CD4-positive, alpha-beta T cell treated with Interleukin-6 at 100 ng/mL for 8 hours (primary cell): ENCODE measurements around the gene CDKAL1.
"Not testable (repeated sequence)": the region's sequence is repeated elsewhere in the genome, so short reads cannot be mapped to it uniquely, and the experiment has no call there.

Source experiments
- DNase-seq: peaks from one replicate; pipeline ENCODE4 v3.0.0-alpha.2; 2020; ENCODE audit warnings: mixed read lengths, low spot score

CDKAL1 gene

GRCh38 chr6:21026576-21027273 is 492.5 kb downstream of the CDKAL1 start:
- no peak for DNase-seq

- DNase-seq, result no peak
Measured at GRCh38 chr6:21027507-21027906, 493.2 kb downstream of the CDKAL1 start.

- no peak for DNase-seq
Measured at GRCh38 chr6:21031182-21031581, 496.9 kb downstream of the CDKAL1 start.

GRCh38 chr6:21033084-21033483 is 498.8 kb downstream of the CDKAL1 start:
- DNase-seq, result no peak

GRCh38 chr6:21033575-21034026 is 499.3 kb downstream of the CDKAL1 start:
- DNase-seq, result no peak

GRCh38 chr6:21034345-21034744 is 500.1 kb downstream of the CDKAL1 start:
- DNase-seq, result no peak

- no peak for DNase-seq
Measured at GRCh38 chr6:21037453-21037852, 503.2 kb downstream of the CDKAL1 start.

- DNase-seq, result no peak
Measured at GRCh38 chr6:21039926-21040325, 505.7 kb downstream of the CDKAL1 start.

GRCh38 chr6:21045135-21045700 is 511.0 kb downstream of the CDKAL1 start:
- DNase-seq, result no peak

- DNase-seq, result no peak
Measured at GRCh38 chr6:21046276-21046675, 512.0 kb downstream of the CDKAL1 start.

GRCh38 chr6:21048047-21048446 is 513.8 kb downstream of the CDKAL1 start:
- no peak for DNase-seq

- DNase-seq, result no peak
Measured at GRCh38 chr6:21049148-21049547, 514.9 kb downstream of the CDKAL1 start.

- DNase-seq, result no peak
Measured at GRCh38 chr6:21049572-21049971, 515.3 kb downstream of the CDKAL1 start.

GRCh38 chr6:21050935-21051334 is 516.7 kb downstream of the CDKAL1 start:
- no peak for DNase-seq

- no peak for DNase-seq
Measured at GRCh38 chr6:21051777-21052176, 517.5 kb downstream of the CDKAL1 start.

- DNase-seq, result no peak
Measured at GRCh38 chr6:21053612-21054011, 519.4 kb downstream of the CDKAL1 start.

- DNase-seq, result not testable (repeated sequence)
Measured at GRCh38 chr6:21055480-21055879, 521.2 kb downstream of the CDKAL1 start.

GRCh38 chr6:21061892-21062291 is 527.6 kb downstream of the CDKAL1 start:
- no peak for DNase-seq

GRCh38 chr6:21064756-21065340 is 530.6 kb downstream of the CDKAL1 start:
- DNase-seq, result no peak

GRCh38 chr6:21067521-21067920 is 533.3 kb downstream of the CDKAL1 start:
- DNase-seq, result no peak

- DNase-seq, result no peak
Measured at GRCh38 chr6:21070620-21071019, 536.4 kb downstream of the CDKAL1 start.

GRCh38 chr6:21071780-21072468 is 537.7 kb downstream of the CDKAL1 start:
- DNase-seq, result no peak

GRCh38 chr6:21073318-21073839 is 539.1 kb downstream of the CDKAL1 start:
- DNase-seq, result no peak
